ENCODE measurements around the gene PHF1.
"Not testable (repeated sequence)": the region's sequence is repeated elsewhere in the genome, so short reads cannot be mapped to it uniquely, and the experiment has no call there.

DNA sequence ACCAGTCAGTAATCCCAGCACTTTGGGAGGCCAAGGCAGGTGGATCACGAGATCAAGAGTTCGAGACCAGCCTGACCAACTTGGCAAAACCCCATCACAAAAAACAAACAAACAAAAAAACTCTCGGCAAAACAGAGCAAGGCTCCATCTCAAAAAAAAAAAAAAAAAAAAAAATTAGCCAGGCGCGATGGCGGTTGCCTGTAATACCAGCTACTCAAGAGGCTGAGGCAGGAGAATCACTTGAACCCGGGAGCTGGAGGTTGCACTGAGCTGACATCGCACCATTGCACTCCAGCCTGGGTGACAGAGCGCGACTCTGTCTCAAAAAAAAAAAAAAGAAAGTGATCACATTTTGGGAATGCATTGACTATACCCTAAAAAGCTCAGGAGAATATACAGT is 31.6 kb upstream of the PHF1 start:
- TF ChIP-seq POLR2A (IDR thresholded peaks at IDR 0.05), result not testable (repeated sequence)
- TF ChIP-seq, protein P1, sequence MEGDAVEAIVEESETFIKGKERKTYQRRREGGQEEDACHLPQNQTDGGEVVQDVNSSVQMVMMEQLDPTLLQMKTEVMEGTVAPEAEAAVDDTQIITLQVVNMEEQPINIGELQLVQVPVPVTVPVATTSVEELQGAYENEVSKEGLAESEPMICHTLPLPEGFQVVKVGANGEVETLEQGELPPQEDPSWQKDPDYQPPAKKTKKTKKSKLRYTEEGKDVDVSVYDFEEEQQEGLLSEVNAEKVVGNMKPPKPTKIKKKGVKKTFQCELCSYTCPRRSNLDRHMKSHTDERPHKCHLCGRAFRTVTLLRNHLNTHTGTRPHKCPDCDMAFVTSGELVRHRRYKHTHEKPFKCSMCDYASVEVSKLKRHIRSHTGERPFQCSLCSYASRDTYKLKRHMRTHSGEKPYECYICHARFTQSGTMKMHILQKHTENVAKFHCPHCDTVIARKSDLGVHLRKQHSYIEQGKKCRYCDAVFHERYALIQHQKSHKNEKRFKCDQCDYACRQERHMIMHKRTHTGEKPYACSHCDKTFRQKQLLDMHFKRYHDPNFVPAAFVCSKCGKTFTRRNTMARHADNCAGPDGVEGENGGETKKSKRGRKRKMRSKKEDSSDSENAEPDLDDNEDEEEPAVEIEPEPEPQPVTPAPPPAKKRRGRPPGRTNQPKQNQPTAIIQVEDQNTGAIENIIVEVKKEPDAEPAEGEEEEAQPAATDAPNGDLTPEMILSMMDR (IDR thresholded peaks at IDR 0.05), result not testable (repeated sequence)

All from Peyer's patch (tissue), 4 donors.